A673 (cell line): ENCODE data around the gene NFASC. TPM values are rescaled to one million over a fixed set of nuclear protein-coding genes. Genes with fewer than 3 reads are reported as not detected.

ENCODE experiments used
- BruUV-seq: library from RNA; stranded (reverse); fragments of 400-500 nt; replicated peaks from 2 replicates; lab custom pipeline; 2021; lab: Mats Ljungman, UMichigan
- CTCF ChIA-PET: fragments of 300-600 bp; sonication (Branson Sonifier 250); formaldehyde crosslinking; loops from one replicate; lab custom pipeline; 2022; ENCODE audit warnings: antibody characterized with exemption; lab: Charles Lee
- POLR2A ChIA-PET: fragments of 300-600 bp; sonication (Branson Sonifier 250); formaldehyde crosslinking; loops from one replicate; lab custom pipeline; 2022; ENCODE audit warnings: antibody characterized with exemption; ENCODE audit not compliant: low non-redundant PET; lab: Charles Lee
- DNase-seq: peaks from one replicate; pipeline ENCODE4 v3.0.0-alpha.2; 2015; ENCODE audit warnings: low spot score
- H3K27ac ChIP-seq: fragments of 200-600 bp; sonication (generic); 2 replicates; pipeline ENCODE4 v1.5.1; 2016; ENCODE audit warnings: mixed run types, low read depth, mild to moderate bottlenecking, mixed read lengths, antibody characterized with exemption, low read length; ENCODE audit not compliant: poor library complexity, severe bottlenecking
- H3K27me3 ChIP-seq: fragments of 200-600 bp; sonication (generic); replicated peaks from 2 replicates; pipeline ENCODE4 v1.6.1; 2017; ENCODE audit warnings: mixed run types, low read depth, mild to moderate bottlenecking, mixed read lengths, antibody characterized with exemption, low read length; ENCODE audit not compliant: insufficient read depth, poor library complexity
- H3K36me3 ChIP-seq: fragments of 200-600 bp; sonication (generic); 2 replicates; pipeline ENCODE4 v1.6.1; 2016; ENCODE audit warnings: mixed run types, mild to moderate bottlenecking, mixed read lengths, antibody characterized with exemption, low read length; ENCODE audit not compliant: insufficient read depth, poor library complexity, severe bottlenecking
- H3K4me1 ChIP-seq: fragments of 200-600 bp; sonication (generic); 2 replicates; pipeline ENCODE4 v1.6.1; 2017; ENCODE audit warnings: mixed run types, mild to moderate bottlenecking, mixed read lengths, antibody characterized with exemption, low read length; ENCODE audit not compliant: insufficient read depth, poor library complexity, severe bottlenecking
- H3K4me3 ChIP-seq: fragments of 200-600 bp; sonication (generic); 2 replicates; pipeline ENCODE4 v1.5.1; 2016; ENCODE audit warnings: low read depth, mixed run types, mild to moderate bottlenecking, mixed read lengths, low read length; ENCODE audit not compliant: poor library complexity, severe bottlenecking
- H3K9me3 ChIP-seq: fragments of 200-600 bp; sonication (generic); 2 replicates; pipeline ENCODE4 v1.6.1; 2016; ENCODE audit warnings: mixed run types, low read depth, mild to moderate bottlenecking, mixed read lengths, antibody characterized with exemption, low read length; ENCODE audit not compliant: poor library complexity, severe bottlenecking
- EZH2 ChIP-seq: fragments of 200-600 bp; sonication (generic); IDR thresholded peaks from 2 replicates; pipeline ENCODE4 v1.6.1; 2017; ENCODE audit warnings: borderline replicate concordance, low read depth, mild to moderate bottlenecking, mixed read lengths, antibody characterized with exemption, low read length; ENCODE audit not compliant: poor library complexity, severe bottlenecking
- intact Hi-C: fragments of 100-400 bp; cut with micrococcal nuclease; formaldehyde crosslinking; loops from one replicate; pipeline ENCODE4 v1.10.0; 2022; ENCODE audit not compliant: unreplicated experiment
- total RNA-seq: library from RNA; stranded (reverse); gene quantifications from 2 replicates; pipeline ENCODE4 v1.2.3, GENCODE V29; 2021
- TF ChIP-seq, protein P1 (sequence below): fragments of 300-800, 200-600 bp; sonication (generic); conservative IDR thresholded peaks from 2 replicates; pipeline ENCODE4 v1.5.1; 2017; ENCODE audit warnings: low read depth, mild to moderate bottlenecking, antibody characterized with exemption, low read length, moderate library complexity, mixed read lengths

Gene NFASC
- total RNA-seq, 1 experiment from 2014 or later = 0.24 TPM

DNA sequence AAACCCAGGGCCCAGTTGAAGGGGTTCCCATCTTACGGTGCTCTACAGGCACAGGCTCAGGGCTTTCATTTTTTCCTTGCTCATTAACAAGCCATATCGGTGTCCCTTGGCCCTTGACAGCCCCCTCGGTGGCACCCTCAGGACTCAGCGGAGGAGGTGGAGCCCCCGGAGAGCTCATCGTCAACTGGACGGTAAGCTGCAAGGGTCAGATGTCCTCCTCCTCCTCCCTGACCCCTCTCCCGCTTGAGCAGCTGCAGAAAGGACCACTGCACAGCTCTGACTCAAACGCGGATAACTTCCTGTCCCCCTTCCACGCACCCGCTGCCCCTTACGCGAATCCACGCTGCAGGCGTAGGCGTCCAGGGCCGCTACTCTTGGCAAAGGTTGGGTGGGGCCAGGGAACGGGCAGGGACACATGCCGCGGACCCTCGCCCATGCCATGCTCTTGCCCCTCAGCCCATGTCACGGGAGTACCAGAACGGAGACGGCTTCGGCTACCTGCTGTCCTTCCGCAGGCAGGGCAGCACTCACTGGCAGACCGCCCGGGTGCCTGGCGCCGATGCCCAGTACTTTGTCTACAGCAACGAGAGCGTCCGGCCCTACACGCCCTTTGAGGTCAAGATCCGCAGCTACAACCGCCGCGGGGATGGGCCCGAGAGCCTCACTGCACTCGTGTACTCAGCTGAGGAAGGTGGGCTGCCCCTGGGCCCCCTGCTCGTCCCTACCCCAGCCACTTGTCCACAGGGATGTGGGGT lies 198.9 kb downstream of the NFASC start:
- no peak for DNase-seq
- Histone ChIP-seq H3K27ac (no peak overlapping the region), H3K9me3 (no peaks in the 10 kb centered on the region), H3K4me1 (peaks cover 5% of the 10 kb centered on the region), H3K27me3 (no peaks in the 10 kb centered on the region), H3K4me3 (no peak overlapping the region), H3K36me3 (no peaks in the 10 kb centered on the region)
- ChIA-PET CTCF (no interaction called here), POLR2A (no interaction called here)
- no TSS peak for BruUV-seq
- no peak for TF ChIP-seq EZH2
- TF ChIP-seq, protein P1, sequence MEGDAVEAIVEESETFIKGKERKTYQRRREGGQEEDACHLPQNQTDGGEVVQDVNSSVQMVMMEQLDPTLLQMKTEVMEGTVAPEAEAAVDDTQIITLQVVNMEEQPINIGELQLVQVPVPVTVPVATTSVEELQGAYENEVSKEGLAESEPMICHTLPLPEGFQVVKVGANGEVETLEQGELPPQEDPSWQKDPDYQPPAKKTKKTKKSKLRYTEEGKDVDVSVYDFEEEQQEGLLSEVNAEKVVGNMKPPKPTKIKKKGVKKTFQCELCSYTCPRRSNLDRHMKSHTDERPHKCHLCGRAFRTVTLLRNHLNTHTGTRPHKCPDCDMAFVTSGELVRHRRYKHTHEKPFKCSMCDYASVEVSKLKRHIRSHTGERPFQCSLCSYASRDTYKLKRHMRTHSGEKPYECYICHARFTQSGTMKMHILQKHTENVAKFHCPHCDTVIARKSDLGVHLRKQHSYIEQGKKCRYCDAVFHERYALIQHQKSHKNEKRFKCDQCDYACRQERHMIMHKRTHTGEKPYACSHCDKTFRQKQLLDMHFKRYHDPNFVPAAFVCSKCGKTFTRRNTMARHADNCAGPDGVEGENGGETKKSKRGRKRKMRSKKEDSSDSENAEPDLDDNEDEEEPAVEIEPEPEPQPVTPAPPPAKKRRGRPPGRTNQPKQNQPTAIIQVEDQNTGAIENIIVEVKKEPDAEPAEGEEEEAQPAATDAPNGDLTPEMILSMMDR = no peak
- intact Hi-C loops = no loop called here

DNA sequence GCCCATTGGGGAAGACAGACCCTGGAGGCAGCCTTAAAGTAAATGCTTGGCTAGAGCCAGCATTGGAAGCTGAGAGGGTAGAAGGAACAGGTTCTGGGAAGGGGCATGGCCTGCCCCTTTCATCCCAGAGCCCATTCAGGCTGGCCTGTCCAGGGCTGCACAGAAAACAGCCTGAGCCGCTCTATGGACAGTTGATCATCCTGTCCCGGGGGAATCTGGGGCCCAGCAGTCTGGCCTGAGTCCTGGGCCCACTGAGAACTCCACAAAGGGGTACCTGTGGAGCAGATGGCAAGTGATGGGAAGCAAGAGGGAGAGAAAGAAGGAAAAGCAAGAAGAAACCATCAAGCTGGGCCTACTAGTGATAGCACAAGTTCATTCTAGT lies 200.4 kb downstream of the NFASC start:
- BruUV-seq = no TSS peak
- DNase-seq = no peak
- intact Hi-C loops = no loop called here
- Histone ChIP-seq H3K36me3 (no peaks in the 10 kb centered on the region), H3K9me3 (no peaks in the 10 kb centered on the region), H3K4me3 (no peak overlapping the region), H3K27ac (no peak overlapping the region), H3K4me1 (peaks cover 5% of the 10 kb centered on the region), H3K27me3 (no peaks in the 10 kb centered on the region)
- CTCF ChIA-PET = interaction anchor here (0.6 to 1.5 kb wide), 2 partner anchors 9 to 185 kb away, joined by 7 to 8 read pairs; no protein-coding TSS in a partner anchor
- TF ChIP-seq, protein P1 = no peak
- no peak for TF ChIP-seq EZH2
- POLR2A ChIA-PET = no interaction called here

DNA sequence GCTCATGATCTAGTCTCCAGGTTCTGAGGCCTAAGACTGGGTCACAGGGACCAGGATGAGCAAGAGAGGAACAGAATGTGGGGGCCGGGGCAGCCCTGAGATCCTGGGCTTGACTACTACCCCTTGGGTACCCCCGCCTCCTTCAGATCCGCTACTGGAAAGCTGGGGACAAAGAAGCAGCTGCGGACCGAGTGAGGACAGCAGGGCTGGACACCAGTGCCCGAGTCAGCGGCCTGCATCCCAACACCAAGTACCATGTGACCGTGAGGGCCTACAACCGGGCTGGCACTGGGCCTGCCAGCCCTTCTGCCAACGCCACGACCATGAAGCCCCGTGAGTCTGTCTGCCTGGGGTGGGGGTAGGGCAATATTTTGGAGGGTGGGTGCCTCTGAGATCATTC lies 201.1 kb downstream of the NFASC start:
- ChIA-PET CTCF (interaction anchor here (1.5 kb wide), 1 partner anchor 10 kb away, joined by 8 read pairs; no protein-coding TSS in a partner anchor), POLR2A (no interaction called here)
- no peaks in the 10 kb centered on the region for H3K27me3 ChIP-seq
- intact Hi-C loops = no loop called here
- H3K4me3 ChIP-seq = no peak overlapping the region
- no peaks in the 10 kb centered on the region for H3K9me3 ChIP-seq
- H3K36me3 ChIP-seq = no peaks in the 10 kb centered on the region
- no peak overlapping the region for H3K27ac ChIP-seq
- peaks cover 5% of the 10 kb centered on the region for H3K4me1 ChIP-seq
- TF ChIP-seq EZH2 = no peak
- TF ChIP-seq, protein P1 = no peak
- DNase-seq = no peak
- BruUV-seq = no TSS peak
